Activated naive CD4-positive, alpha-beta T cell treated with anti-CD3 and anti-CD28 coated beads, Interleukin-2, amount 50 U/mL, for 24 hours (primary cell): ENCODE data around the gene MATR3.

ENCODE experiments used
- H3K27ac Mint-ChIP-seq: one replicate; pipeline ENCODE4 v1.8.0; 2021; ENCODE audit warnings: mild to moderate bottlenecking, mixed read lengths
- H3K27me3 Mint-ChIP-seq: one replicate; pipeline ENCODE4 v1.8.0; 2021; ENCODE audit warnings: mixed read lengths
- H3K36me3 Mint-ChIP-seq: one replicate; pipeline ENCODE4 v1.8.0; 2021; ENCODE audit warnings: mixed read lengths
- H3K4me1 Mint-ChIP-seq: one replicate; pipeline ENCODE4 v1.8.0; 2021; ENCODE audit warnings: mixed read lengths
- H3K4me3 Mint-ChIP-seq: one replicate; pipeline ENCODE4 v1.8.0; 2021; ENCODE audit warnings: mild to moderate bottlenecking, mixed read lengths
- H3K9me3 Mint-ChIP-seq: one replicate; pipeline ENCODE4 v1.8.0; 2021; ENCODE audit warnings: mixed read lengths

MATR3 gene

GRCh38 chr5:139284295-139284694 lies 9.2 kb upstream of the MATR3 start:
- Mint-ChIP-seq H3K27ac (no peak overlapping the region), H3K36me3 (peaks cover 34% of the 10 kb centered on the region), H3K27me3 (no peaks in the 10 kb centered on the region), H3K4me1 (no peaks in the 10 kb centered on the region), H3K4me3 (no peak overlapping the region), H3K9me3 (no peaks in the 10 kb centered on the region)

- Mint-ChIP-seq H3K4me3 (peak overlapping the region; percentile 11), H3K4me1 (no peaks in the 10 kb centered on the region), H3K27ac (peak overlapping the region; percentile 62), H3K36me3 (peaks cover 28% of the 10 kb centered on the region), H3K9me3 (no peaks in the 10 kb centered on the region), H3K27me3 (no peaks in the 10 kb centered on the region)
Observed at GRCh38 chr5:139285651-139286392, 7.7 kb upstream of the MATR3 start.

- Mint-ChIP-seq H3K36me3 (peaks cover 22% of the 10 kb centered on the region), H3K4me1 (no peaks in the 10 kb centered on the region), H3K27me3 (no peaks in the 10 kb centered on the region), H3K4me3 (no peak overlapping the region), H3K27ac (no peak overlapping the region), H3K9me3 (no peaks in the 10 kb centered on the region)
Observed at GRCh38 chr5:139287890-139288635, 5.5 kb upstream of the MATR3 start.

- Mint-ChIP-seq H3K4me3 (no peak overlapping the region), H3K27me3 (no peaks in the 10 kb centered on the region), H3K36me3 (peaks cover 12% of the 10 kb centered on the region), H3K4me1 (peaks cover 13% of the 10 kb centered on the region), H3K27ac (no peak overlapping the region), H3K9me3 (no peaks in the 10 kb centered on the region)
Observed at GRCh38 chr5:139291051-139291450, 2.5 kb upstream of the MATR3 start.

- Mint-ChIP-seq H3K9me3 (no peaks in the 10 kb centered on the region), H3K27ac (peak overlapping the region; percentile 98), H3K36me3 (peaks cover 11% of the 10 kb centered on the region), H3K4me1 (peaks cover 34% of the 10 kb centered on the region), H3K4me3 (peak overlapping the region; percentile 95), H3K27me3 (no peaks in the 10 kb centered on the region)
Observed at GRCh38 chr5:139293202-139293506, 386 bp upstream of the MATR3 start.

- H3K4me1 Mint-ChIP-seq, result peaks cover 49% of the 10 kb centered on the region
- no peaks in the 10 kb centered on the region for H3K27me3 Mint-ChIP-seq
Observed at GRCh38 chr5:139294374-139295165, 1.0 kb downstream of the MATR3 start.

GRCh38 chr5:139295346-139296057 lies 2.0 kb downstream of the MATR3 start:
- Mint-ChIP-seq H3K36me3 (peaks cover 16% of the 10 kb centered on the region), H3K4me1 (peaks cover 58% of the 10 kb centered on the region), H3K4me3 (peak overlapping the region; percentile 95), H3K9me3 (no peaks in the 10 kb centered on the region), H3K27ac (peak overlapping the region; percentile 61), H3K27me3 (no peaks in the 10 kb centered on the region)

More at GRCh38 chr5:139294374-139295165, 1.0 kb downstream of the MATR3 start:
- H3K36me3 Mint-ChIP-seq, result peaks cover 16% of the 10 kb centered on the region
- H3K4me3 Mint-ChIP-seq, result peak overlapping the region; percentile 95
- H3K9me3 Mint-ChIP-seq, result no peaks in the 10 kb centered on the region
- peak overlapping the region; percentile 98 for H3K27ac Mint-ChIP-seq

GRCh38 chr5:139296198-139296597 lies 2.7 kb downstream of the MATR3 start:
- no peaks in the 10 kb centered on the region for H3K9me3 Mint-ChIP-seq
- H3K27me3 Mint-ChIP-seq, result no peaks in the 10 kb centered on the region
- H3K4me1 Mint-ChIP-seq, result peaks cover 64% of the 10 kb centered on the region
- no peak overlapping the region for H3K27ac Mint-ChIP-seq
- peaks cover 16% of the 10 kb centered on the region for H3K36me3 Mint-ChIP-seq
- peak overlapping the region; percentile 95 for H3K4me3 Mint-ChIP-seq

- H3K9me3 Mint-ChIP-seq, result no peaks in the 10 kb centered on the region
- H3K4me1 Mint-ChIP-seq, result peaks cover 71% of the 10 kb centered on the region
- H3K27ac Mint-ChIP-seq, result peak overlapping the region; percentile 8
- peaks cover 20% of the 10 kb centered on the region for H3K36me3 Mint-ChIP-seq
- H3K4me3 Mint-ChIP-seq, result peak overlapping the region; percentile 95
- no peaks in the 10 kb centered on the region for H3K27me3 Mint-ChIP-seq
Observed at GRCh38 chr5:139296862-139297326, 3.4 kb downstream of the MATR3 start.

GRCh38 chr5:139297439-139298133 lies 4.0 kb downstream of the MATR3 start:
- H3K4me1 Mint-ChIP-seq, result peaks cover 77% of the 10 kb centered on the region
- no peaks in the 10 kb centered on the region for H3K9me3 Mint-ChIP-seq
- H3K4me3 Mint-ChIP-seq, result peak overlapping the region; percentile 95
- no peaks in the 10 kb centered on the region for H3K27me3 Mint-ChIP-seq
- peak overlapping the region; percentile 1 for H3K27ac Mint-ChIP-seq
- peaks cover 22% of the 10 kb centered on the region for H3K36me3 Mint-ChIP-seq

- H3K36me3 Mint-ChIP-seq, result peaks cover 24% of the 10 kb centered on the region
- H3K9me3 Mint-ChIP-seq, result no peaks in the 10 kb centered on the region
- H3K4me3 Mint-ChIP-seq, result peak overlapping the region; percentile 95
- H3K27me3 Mint-ChIP-seq, result no peaks in the 10 kb centered on the region
- H3K4me1 Mint-ChIP-seq, result peaks cover 82% of the 10 kb centered on the region
- H3K27ac Mint-ChIP-seq, result peak overlapping the region; percentile 8
Observed at GRCh38 chr5:139298242-139298641, 4.7 kb downstream of the MATR3 start.

- Mint-ChIP-seq H3K9me3 (no peaks in the 10 kb centered on the region), H3K4me3 (peak overlapping the region; percentile 95), H3K27ac (peak overlapping the region; percentile 74), H3K4me1 (peaks cover 93% of the 10 kb centered on the region), H3K27me3 (no peaks in the 10 kb centered on the region), H3K36me3 (peaks cover 24% of the 10 kb centered on the region)
Observed at GRCh38 chr5:139299486-139299885, 5.9 kb downstream of the MATR3 start.

GRCh38 chr5:139301808-139302499 lies 8.4 kb downstream of the MATR3 start:
- Mint-ChIP-seq H3K4me3 (peak overlapping the region; percentile 70), H3K9me3 (no peaks in the 10 kb centered on the region), H3K4me1 (peaks cover 98% of the 10 kb centered on the region), H3K27me3 (no peaks in the 10 kb centered on the region), H3K27ac (peak overlapping the region; percentile 76), H3K36me3 (peaks cover 15% of the 10 kb centered on the region)
